SK-N-MC (cell line): Measurements from ENCODE around the gene S100PBP.

ENCODE experiments used
- EZH2 ChIP-seq: fragments of 200-600 bp; sonication (generic); IDR thresholded peaks from one replicate; pipeline ENCODE4 v1.6.1; 2017; ENCODE audit warnings: antibody characterized with exemption
- FOXP2 ChIP-seq: optimal IDR thresholded peaks from 2 replicates; pipeline ENCODE3; 2011; ENCODE audit warnings: mild to moderate bottlenecking, moderate library complexity; ENCODE audit not compliant: insufficient read depth; ENCODE audit errors: extremely low read length, control extremely low read depth
- POLR2AphosphoS5 ChIP-seq: IDR thresholded peaks from 2 replicates; pipeline ENCODE4 v1.6.1; 2012; ENCODE audit warnings: mild to moderate bottlenecking, low read depth, low read length, borderline replicate concordance

DNA sequence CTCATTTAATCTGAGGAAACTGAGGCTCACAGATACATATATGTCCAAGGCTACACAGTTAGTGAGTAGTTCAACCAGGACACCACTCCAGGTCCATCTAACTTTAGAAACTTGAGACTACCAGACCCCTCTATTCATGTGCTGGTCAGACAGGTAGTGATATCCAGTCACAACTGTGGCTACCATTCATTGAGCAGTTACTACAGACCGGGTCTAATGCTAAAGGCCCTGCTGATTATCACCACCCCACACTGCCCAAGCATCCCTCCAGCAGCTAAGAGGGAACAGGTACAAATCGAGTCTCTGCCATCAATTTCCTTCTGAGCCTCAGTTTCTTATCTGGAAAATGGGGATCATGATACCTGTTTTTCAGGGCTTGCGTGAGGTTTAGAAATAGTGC, 74.2 kb downstream of the S100PBP start:
- no peak for TF ChIP-seq EZH2
- TF ChIP-seq POLR2AphosphoS5, result no peak
- no peak for TF ChIP-seq FOXP2
